HCT116 (cell line): ENCODE data around the gene TAMM41. TPM values are rescaled to one million over a fixed set of nuclear protein-coding genes. Genes with fewer than 3 reads are reported as not detected.

Experiments used
- ATAC-seq: fragments of 200-7000 bp; cut with Tn5 transposase; 2 replicates; pipeline ENCODE4 v1.9.1; 2020; ENCODE audit warnings: mild to moderate bottlenecking, moderate library complexity
- BruUV-seq: library from RNA; stranded (reverse); fragments of 400-500 nt; replicated peaks from 2 replicates; lab custom pipeline; 2021; lab: Mats Ljungman, UMichigan
- CTCF ChIA-PET: fragments of 300-600 bp; sonication (Branson Sonifier 250); formaldehyde crosslinking; loops from one replicate; lab custom pipeline; 2021; ENCODE audit warnings: antibody characterized with exemption; lab: Charles Lee
- POLR2A ChIA-PET: fragments of 300-600, 350-600 bp; sonication (Branson Sonifier 250); formaldehyde crosslinking; loops from one replicate; lab custom pipeline; 2021; ENCODE audit warnings: antibody characterized with exemption; lab: Charles Lee
- RAD21 ChIA-PET, 2 experiments: fragments of 300-600 bp; sonication (Branson Sonifier 250); formaldehyde crosslinking; loops; one replicate each; lab custom pipeline; 2023; ENCODE audit warnings: low total read pairs in 2 of 2; ENCODE audit not compliant: uncharacterized antibody in 2 of 2, unreplicated experiment in 2 of 2, low non-redundant PET in 1 of 2; lab: Charles Lee
- DNase-seq: peaks from one replicate; pipeline ENCODE4 v3.0.0-alpha.2; 2010; ENCODE audit warnings: low read depth, low spot score
- H2AFZ ChIP-seq: fragments of 200-600 bp; shearing (Covaris generic), sonication (generic); 2 replicates; pipeline ENCODE4 v1.6.1; 2017; ENCODE audit warnings: low read depth, mixed run types, mixed read lengths, antibody characterized with exemption, low read length; ENCODE audit not compliant: poor library complexity, severe bottlenecking
- H3K27ac ChIP-seq: 2 replicates; pipeline ENCODE4 v1.5.1; 2012; ENCODE audit warnings: low read depth, low read length
- H3K27me3 ChIP-seq: fragments of 200-600 bp; sonication (generic); 2 replicates; pipeline ENCODE4 v1.6.1; 2016; ENCODE audit warnings: mixed run types, low read length, mixed read lengths; ENCODE audit not compliant: insufficient read depth
- H3K36me3 ChIP-seq, 2 experiments: fragments of 200-500 bp in 1 of 2; fragments of 200-600 bp in 1 of 2; sonication (Bioruptor generic) in 1 of 2; sonication (generic) in 1 of 2; 2 replicates each; pipeline versions ENCODE4 v1.5.1 to v1.6.1; 2014 to 2016; ENCODE audit warnings: low read length in 2 of 2, inconsistent platforms in 1 of 2, mixed read lengths in 1 of 2, mixed run types in 1 of 2; ENCODE audit not compliant: insufficient read depth in 2 of 2, control insufficient read depth in 1 of 2
- H3K4me1 ChIP-seq, 2 experiments: fragments of 200-600 bp in 1 of 2; sonication (generic) in 1 of 2; 2 replicates each; pipeline versions ENCODE4 v1.5.1 to v1.6.1; 2012 to 2017; ENCODE audit warnings: low read length in 2 of 2, inconsistent platforms in 1 of 2, mild to moderate bottlenecking in 1 of 2, mixed read lengths in 1 of 2, mixed run types in 1 of 2, moderate library complexity in 1 of 2; ENCODE audit not compliant: insufficient read depth in 2 of 2, control insufficient read depth in 1 of 2
- H3K4me2 ChIP-seq: fragments of 200-600 bp; sonication (generic); 2 replicates; pipeline ENCODE4 v1.6.1; 2017; ENCODE audit warnings: mixed run types, low read length, mixed read lengths
- H3K4me3 ChIP-seq, 2 experiments: fragments of 200-600 bp in 1 of 2; sonication (generic) in 1 of 2; replicated peaks in 1 of 2; 2 replicates each; pipeline ENCODE4 v1.5.1; 2011 to 2016; ENCODE audit warnings: low read length in 2 of 2, control low read depth in 1 of 2, low read depth in 1 of 2, mild to moderate bottlenecking in 1 of 2, mixed read lengths in 1 of 2, mixed run types in 1 of 2
- H3K79me2 ChIP-seq: fragments of 200-600 bp; sonication (generic); 2 replicates; pipeline ENCODE4 v1.6.1; 2017; ENCODE audit warnings: mild to moderate bottlenecking, mixed run types, low read length, moderate library complexity, mixed read lengths; ENCODE audit not compliant: insufficient read depth
- H3K9ac ChIP-seq: fragments of 200-600 bp; sonication (generic); 2 replicates; pipeline ENCODE4 v1.6.1; 2016; ENCODE audit warnings: low read length, mixed read lengths
- H3K9me2 ChIP-seq: fragments of 200-600 bp; sonication (generic), shearing (Covaris generic); 2 replicates; pipeline ENCODE4 v1.6.1; 2017; ENCODE audit warnings: mixed run types, mild to moderate bottlenecking, moderate library complexity; ENCODE audit not compliant: insufficient read depth
- H3K9me3 ChIP-seq, 2 experiments: fragments of 200-500 bp in 1 of 2; fragments of 200-600 bp in 1 of 2; sonication (Bioruptor generic) in 1 of 2; sonication (generic) in 1 of 2; 2 replicates each; pipeline ENCODE4 v1.6.1; 2014 to 2017; ENCODE audit warnings: low read length in 2 of 2, mixed read lengths in 2 of 2, inconsistent platforms in 1 of 2, low read depth in 1 of 2, mild to moderate bottlenecking in 1 of 2, mixed run types in 1 of 2, moderate library complexity in 1 of 2; ENCODE audit not compliant: control insufficient read depth in 1 of 2, insufficient read depth in 1 of 2
- H4K20me1 ChIP-seq: fragments of 200-600 bp; sonication (generic), shearing (Covaris generic); 2 replicates; pipeline ENCODE4 v1.6.1; 2017; ENCODE audit warnings: mixed run types, mild to moderate bottlenecking, moderate library complexity; ENCODE audit not compliant: insufficient read depth
- CEBPB ChIP-seq: IDR thresholded peaks from 2 replicates; pipeline ENCODE4 v1.6.1; 2012; ENCODE audit warnings: low read depth
- EGR1 ChIP-seq: IDR thresholded peaks from 2 replicates; pipeline ENCODE4 v1.6.1; 2012; ENCODE audit warnings: low read depth
- ELF1 ChIP-seq: IDR thresholded peaks from 2 replicates; pipeline ENCODE4 v1.6.1; 2012; ENCODE audit warnings: low read depth, borderline replicate concordance
- EZH2phosphoT487 ChIP-seq: fragments of 200-600 bp; IDR thresholded peaks from 2 replicates; pipeline ENCODE4 v1.6.1; 2018; ENCODE audit warnings: antibody characterized with exemption, borderline replicate concordance
- POLR2AphosphoS5 ChIP-seq: IDR thresholded peaks from 2 replicates; pipeline ENCODE4 v1.6.1; 2011; ENCODE audit warnings: mild to moderate bottlenecking, low read depth, low read length, moderate library complexity
- RAD21 ChIP-seq: IDR thresholded peaks from 2 replicates; pipeline ENCODE4 v1.6.1; 2012; ENCODE audit warnings: low read depth, mild to moderate bottlenecking
- SIN3A ChIP-seq: IDR thresholded peaks from 2 replicates; pipeline ENCODE4 v1.6.1; 2012; ENCODE audit warnings: low read depth
- TCF7L2 ChIP-seq: IDR thresholded peaks from 2 replicates; pipeline ENCODE4 v1.7.0; 2011; ENCODE audit warnings: borderline replicate concordance, inconsistent platforms; ENCODE audit not compliant: insufficient read depth, insufficient read length; ENCODE audit errors: extremely low read depth
- YY1 ChIP-seq: IDR thresholded peaks from 2 replicates; pipeline ENCODE4 v1.6.1; 2011; ENCODE audit warnings: low read length, low read depth, moderate library complexity, mild to moderate bottlenecking; ENCODE audit not compliant: insufficient replicate concordance; ENCODE audit errors: extremely low read depth
- ZNF274 ChIP-seq: fragments of 200-500 bp; sonication (Bioruptor generic); IDR thresholded peaks from 2 replicates; pipeline ENCODE4 v1.6.1; 2014; ENCODE audit warnings: mild to moderate bottlenecking, low read depth, low read length, inconsistent platforms
- intact Hi-C: fragments of 100-400 bp; cut with micrococcal nuclease; formaldehyde crosslinking; loops from 2 replicates; pipeline ENCODE4 v1.10.0; 2022
- total RNA-seq: library from RNA; stranded (reverse); gene quantifications from one replicate; pipeline ENCODE4 v1.2.1, GENCODE V29; 2021; ENCODE audit not compliant: unreplicated experiment
- TF ChIP-seq, protein P1 (sequence below), 3 experiments: fragments of 200-600 bp in 1 of 3; sonication (generic) in 1 of 3; IDR thresholded peaks in 2 of 3; conservative IDR thresholded peaks in 1 of 3; 2 replicates each; pipeline ENCODE4 v1.5.1; 2012 to 2017; ENCODE audit warnings: low read depth in 2 of 3, low read length in 2 of 3, antibody characterized with exemption in 1 of 3, borderline replicate concordance in 1 of 3, control low read depth in 1 of 3, mild to moderate bottlenecking in 1 of 3, mixed read lengths in 1 of 3, mixed run types in 1 of 3, moderate library complexity in 1 of 3; ENCODE audit not compliant: insufficient read depth in 1 of 3
- TF ChIP-seq, protein P2 (sequence below): IDR thresholded peaks from 2 replicates; pipeline ENCODE4 v1.6.1; 2012

The TAMM41 gene
- total RNA-seq, 1 experiment from 2014 or later: 17.9 TPM

DNA sequence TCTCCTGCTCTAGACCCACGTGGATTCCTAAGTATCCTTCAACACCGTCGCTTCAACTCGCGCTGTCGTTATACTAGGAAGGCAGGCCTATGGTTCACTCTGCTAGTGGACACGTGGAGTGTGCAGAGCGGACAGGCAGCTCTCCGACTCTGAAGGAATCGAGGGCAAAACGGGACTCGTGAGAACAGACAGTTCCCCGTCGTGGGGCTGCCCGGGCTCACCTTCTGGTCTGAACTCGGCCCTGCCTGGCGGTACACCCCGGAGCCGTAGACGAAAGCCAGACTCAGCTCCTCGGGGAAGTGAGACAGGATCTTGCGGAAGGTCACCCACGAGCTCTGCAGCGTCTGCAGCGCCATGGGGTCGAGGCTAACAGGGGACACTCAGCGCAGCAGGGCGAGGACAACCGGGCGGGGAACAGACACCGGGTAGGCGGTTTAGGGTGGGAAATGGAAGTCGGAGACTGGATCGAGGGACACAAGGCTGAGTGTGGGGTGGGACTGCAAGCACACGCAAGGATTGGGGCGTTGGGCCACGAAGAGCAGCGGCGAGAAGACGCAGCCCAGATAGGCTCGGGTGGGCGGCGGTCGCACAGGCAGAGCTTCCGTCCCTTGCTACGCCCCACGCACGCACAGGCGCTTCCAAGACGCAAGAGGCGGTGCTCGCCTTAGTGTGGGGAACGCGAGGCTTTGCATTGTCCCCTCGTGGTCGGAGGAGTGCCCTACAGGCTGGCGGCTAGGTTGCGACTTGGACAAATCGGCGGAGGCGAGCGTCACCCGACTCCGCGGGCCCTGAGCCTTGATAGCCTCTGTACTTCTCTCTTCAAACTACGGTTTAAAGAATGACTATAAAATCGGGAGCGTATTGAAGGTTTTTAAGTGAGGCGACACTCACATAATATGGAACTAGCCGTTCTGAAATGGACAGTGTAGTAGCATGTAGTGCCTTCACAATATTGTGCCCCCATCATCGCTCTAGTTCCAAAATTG lies at the start of gene TAMM41 (continued):
- TF ChIP-seq, protein P1, sequence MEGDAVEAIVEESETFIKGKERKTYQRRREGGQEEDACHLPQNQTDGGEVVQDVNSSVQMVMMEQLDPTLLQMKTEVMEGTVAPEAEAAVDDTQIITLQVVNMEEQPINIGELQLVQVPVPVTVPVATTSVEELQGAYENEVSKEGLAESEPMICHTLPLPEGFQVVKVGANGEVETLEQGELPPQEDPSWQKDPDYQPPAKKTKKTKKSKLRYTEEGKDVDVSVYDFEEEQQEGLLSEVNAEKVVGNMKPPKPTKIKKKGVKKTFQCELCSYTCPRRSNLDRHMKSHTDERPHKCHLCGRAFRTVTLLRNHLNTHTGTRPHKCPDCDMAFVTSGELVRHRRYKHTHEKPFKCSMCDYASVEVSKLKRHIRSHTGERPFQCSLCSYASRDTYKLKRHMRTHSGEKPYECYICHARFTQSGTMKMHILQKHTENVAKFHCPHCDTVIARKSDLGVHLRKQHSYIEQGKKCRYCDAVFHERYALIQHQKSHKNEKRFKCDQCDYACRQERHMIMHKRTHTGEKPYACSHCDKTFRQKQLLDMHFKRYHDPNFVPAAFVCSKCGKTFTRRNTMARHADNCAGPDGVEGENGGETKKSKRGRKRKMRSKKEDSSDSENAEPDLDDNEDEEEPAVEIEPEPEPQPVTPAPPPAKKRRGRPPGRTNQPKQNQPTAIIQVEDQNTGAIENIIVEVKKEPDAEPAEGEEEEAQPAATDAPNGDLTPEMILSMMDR (IDR thresholded peaks at IDR 0.05 in 2 of 3, conservative IDR thresholded peaks at IDR 0.05 in 1 of 3; ENCODE audit: borderline replicate concordance in 1 of 3, insufficient read depth in 1 of 3, low read depth in 2 of 3, low read length in 2 of 3): peak; percentile 64 to 66 (median 66)
- TF ChIP-seq POLR2AphosphoS5: peak; percentile 96
- TF ChIP-seq YY1: peak; percentile 59
- no peak for TF ChIP-seq CEBPB
- peak; percentile 45; the same call in 1 of the 2 replicates for TF ChIP-seq ELF1
- TF ChIP-seq, protein P2, sequence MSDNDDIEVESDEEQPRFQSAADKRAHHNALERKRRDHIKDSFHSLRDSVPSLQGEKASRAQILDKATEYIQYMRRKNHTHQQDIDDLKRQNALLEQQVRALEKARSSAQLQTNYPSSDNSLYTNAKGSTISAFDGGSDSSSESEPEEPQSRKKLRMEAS: peak; percentile 90
- no peak for TF ChIP-seq ZNF274

GRCh38 chr3:11878837-11879236 lies 32.2 kb upstream of the TAMM41 start:
- H3K9ac ChIP-seq: no peak overlapping the region
- ATAC-seq (peak; percentile 72), DNase-seq (peak; percentile 21)
- intact Hi-C loops: loop anchor here (10.0 kb wide), 1 partner anchor 166 kb away; no protein-coding TSS in a partner anchor
- H4K20me1 ChIP-seq: no peaks in the 10 kb centered on the region
- H3K4me3 ChIP-seq: no peak overlapping the region
- TF ChIP-seq YY1 (no peak), ZNF274 (no peak), RAD21 (peak; percentile 50), TCF7L2 (no peak), SIN3A (no peak), EZH2phosphoT487 (no peak), EGR1 (no peak)
- TF ChIP-seq, protein P1 (IDR thresholded peaks at IDR 0.05 in 2 of 3, conservative IDR thresholded peaks at IDR 0.05 in 1 of 3; ENCODE audit: borderline replicate concordance in 1 of 3, insufficient read depth in 1 of 3, low read depth in 2 of 3, low read length in 2 of 3): peak in 2 of 3 experiments; percentile 28 to 30; a peak in 3 of 6 replicates
- H3K4me1 ChIP-seq: no peaks in the 10 kb centered on the region
- no peaks in the 10 kb centered on the region for H3K79me2 ChIP-seq
- H3K27ac ChIP-seq: no peak overlapping the region
- ChIA-PET POLR2A (no interaction called here), RAD21 (no interaction called here), CTCF (interaction anchor here (0.7 kb wide), 1 partner anchor 601 kb away, joined by 3 read pairs; no protein-coding TSS in a partner anchor)
- no peak overlapping the region for H2AFZ ChIP-seq
- no peaks in the 10 kb centered on the region for H3K27me3 ChIP-seq
- BruUV-seq: no TSS peak
- no peak overlapping the region for H3K4me2 ChIP-seq
- H3K36me3 ChIP-seq: no peaks in the 10 kb centered on the region
- no peaks in the 10 kb centered on the region for H3K9me2 ChIP-seq
- no peaks in the 10 kb centered on the region for H3K9me3 ChIP-seq
